DOHH2 (cell line): ENCODE data around the gene DCHS2.

Experiments used
- H3F3A ChIP-seq: fragments of 200-600 bp; sonication (generic), shearing (Covaris generic); 2 replicates; pipeline ENCODE4 v1.6.0; 2016; ENCODE audit warnings: antibody characterized with exemption, mild to moderate bottlenecking; ENCODE audit not compliant: control insufficient read depth, insufficient read depth
- H3K27ac ChIP-seq: fragments of 200-600 bp; sonication (generic); 2 replicates; pipeline ENCODE4 v1.5.1; 2014; ENCODE audit warnings: low read depth, mild to moderate bottlenecking, low read length, moderate library complexity
- H3K27me3 ChIP-seq: fragments of 200-600 bp; sonication (generic); 2 replicates; pipeline ENCODE4 v1.6.1; 2014; ENCODE audit warnings: mild to moderate bottlenecking, low read length, mixed read lengths; ENCODE audit not compliant: control insufficient read depth
- H3K36me3 ChIP-seq: fragments of 200-600 bp; sonication (generic); 2 replicates; pipeline ENCODE4 v1.6.1; 2014; ENCODE audit warnings: mild to moderate bottlenecking, low read length, moderate library complexity, mixed read lengths; ENCODE audit not compliant: control insufficient read depth
- H3K4me1 ChIP-seq: fragments of 200-600 bp; sonication (generic); 2 replicates; pipeline ENCODE4 v1.6.1; 2014; ENCODE audit warnings: mild to moderate bottlenecking, low read length, mixed read lengths; ENCODE audit not compliant: control insufficient read depth
- H3K4me2 ChIP-seq: fragments of 200-600 bp; sonication (generic); 2 replicates; pipeline ENCODE4 v1.6.0; 2014; ENCODE audit warnings: mild to moderate bottlenecking, low read length, moderate library complexity
- H3K4me3 ChIP-seq: fragments of 200-600 bp; sonication (generic); 2 replicates; pipeline ENCODE4 v1.5.1; 2014; ENCODE audit warnings: mild to moderate bottlenecking, low read length, mixed read lengths
- H3K79me2 ChIP-seq: fragments of 200-600 bp; sonication (generic); 2 replicates; pipeline ENCODE4 v1.6.1; 2014; ENCODE audit warnings: mild to moderate bottlenecking, low read length, mixed read lengths; ENCODE audit not compliant: control insufficient read depth
- H3K9me2 ChIP-seq: fragments of 200-600 bp; sonication (generic); replicated peaks from 2 replicates; pipeline ENCODE4 v1.6.1; 2014; ENCODE audit warnings: mild to moderate bottlenecking, low read length, mixed read lengths; ENCODE audit not compliant: control insufficient read depth
- H3K9me3 ChIP-seq: fragments of 200-600 bp; sonication (generic); 2 replicates; pipeline ENCODE4 v1.6.1; 2014; ENCODE audit warnings: antibody characterized with exemption, low read length, mixed read lengths; ENCODE audit not compliant: control insufficient read depth, insufficient read depth
- H4K20me1 ChIP-seq: fragments of 200-600 bp; sonication (generic); 2 replicates; pipeline ENCODE4 v1.6.0; 2014; ENCODE audit warnings: low read depth, mild to moderate bottlenecking, antibody characterized with exemption, low read length, moderate library complexity; ENCODE audit not compliant: control insufficient read depth, insufficient read depth
- CTCF ChIP-seq: fragments of 200-600 bp; sonication (generic); IDR thresholded peaks from one replicate; pipeline ENCODE4 v1.5.1; 2014; ENCODE audit warnings: antibody characterized with exemption, mild to moderate bottlenecking, low read depth, low read length; ENCODE audit not compliant: poor library complexity, severe bottlenecking
- EZH2phosphoT487 ChIP-seq: fragments of 200-600 bp; sonication (generic); IDR thresholded peaks from 2 replicates; pipeline ENCODE4 v1.6.1; 2017; ENCODE audit warnings: borderline replicate concordance, mild to moderate bottlenecking, antibody characterized with exemption, low read length, moderate library complexity, mixed read lengths

The DCHS2 gene

DNA sequence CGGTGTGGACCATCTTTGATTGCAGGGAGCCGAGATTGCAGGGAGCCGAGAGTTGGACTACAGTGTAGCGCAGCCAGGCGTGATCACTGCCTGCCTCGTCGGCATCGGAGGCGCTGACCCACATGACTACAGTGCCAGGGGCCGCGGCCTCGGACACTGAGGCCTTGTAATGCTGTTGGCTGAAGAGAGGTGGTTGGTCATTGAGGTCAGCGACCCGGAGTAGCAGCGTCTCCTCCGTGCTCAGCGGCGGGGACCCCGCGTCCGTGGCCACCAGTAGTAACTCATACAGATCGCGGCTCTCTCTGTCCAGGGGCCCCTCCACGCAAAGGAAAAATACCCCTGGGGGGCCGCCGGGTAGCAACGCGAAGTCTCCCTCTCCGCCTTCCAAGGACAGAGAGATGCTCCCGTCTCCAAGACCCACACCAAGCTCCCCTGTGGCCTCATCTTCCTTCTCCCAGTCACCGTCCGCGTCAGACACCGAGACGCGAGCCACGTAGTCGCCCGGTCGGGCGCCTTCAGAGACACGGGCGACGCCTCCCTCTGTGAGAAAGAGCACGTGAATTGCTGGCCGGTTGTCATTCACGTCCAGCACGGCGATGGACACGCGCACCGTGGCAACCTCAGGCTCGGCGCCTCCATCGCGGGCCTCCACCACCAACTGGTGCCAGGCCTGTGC lies 1.9 kb downstream of the DCHS2 start:
- TF ChIP-seq EZH2phosphoT487 (no peak), CTCF (no peak)
- no peaks in the 10 kb centered on the region for H3K4me1 ChIP-seq

GRCh38 chr4:154487145-154487544 lies 4.5 kb downstream of the DCHS2 start:
- H3K9me3 ChIP-seq = peaks cover 3% of the 10 kb centered on the region; the same call in 1 of the 2 replicates
- no peaks in the 10 kb centered on the region; the same call in 1 of the 2 replicates for H3K9me2 ChIP-seq
- H3K79me2 ChIP-seq = no peaks in the 10 kb centered on the region
- H3K27ac ChIP-seq = no peak overlapping the region
- no peaks in the 10 kb centered on the region for H3K4me1 ChIP-seq
- TF ChIP-seq CTCF = no peak
- no peak for TF ChIP-seq EZH2phosphoT487
- H3F3A ChIP-seq = no peaks in the 10 kb centered on the region
- H3K27me3 ChIP-seq = peaks cover 3% of the 10 kb centered on the region
- no peak overlapping the region for H3K4me2 ChIP-seq
- H3K4me3 ChIP-seq = no peak overlapping the region
- no peaks in the 10 kb centered on the region for H4K20me1 ChIP-seq
- H3K36me3 ChIP-seq = no peaks in the 10 kb centered on the region

More for the DNA sequence above, 1.9 kb downstream of the DCHS2 start:
- no peaks in the 10 kb centered on the region for H3K36me3 ChIP-seq
- no peak overlapping the region for H3K27ac ChIP-seq
- H3K79me2 ChIP-seq = no peaks in the 10 kb centered on the region
- H3K9me3 ChIP-seq = peaks cover 3% of the 10 kb centered on the region; the same call in 1 of the 2 replicates
- H3F3A ChIP-seq = no peaks in the 10 kb centered on the region
- H3K4me3 ChIP-seq = no peak overlapping the region
- no peaks in the 10 kb centered on the region for H4K20me1 ChIP-seq
- peaks cover 6% of the 10 kb centered on the region for H3K27me3 ChIP-seq
- H3K9me2 ChIP-seq = no peaks in the 10 kb centered on the region; the same call in 1 of the 2 replicates
- no peak overlapping the region for H3K4me2 ChIP-seq

DNA sequence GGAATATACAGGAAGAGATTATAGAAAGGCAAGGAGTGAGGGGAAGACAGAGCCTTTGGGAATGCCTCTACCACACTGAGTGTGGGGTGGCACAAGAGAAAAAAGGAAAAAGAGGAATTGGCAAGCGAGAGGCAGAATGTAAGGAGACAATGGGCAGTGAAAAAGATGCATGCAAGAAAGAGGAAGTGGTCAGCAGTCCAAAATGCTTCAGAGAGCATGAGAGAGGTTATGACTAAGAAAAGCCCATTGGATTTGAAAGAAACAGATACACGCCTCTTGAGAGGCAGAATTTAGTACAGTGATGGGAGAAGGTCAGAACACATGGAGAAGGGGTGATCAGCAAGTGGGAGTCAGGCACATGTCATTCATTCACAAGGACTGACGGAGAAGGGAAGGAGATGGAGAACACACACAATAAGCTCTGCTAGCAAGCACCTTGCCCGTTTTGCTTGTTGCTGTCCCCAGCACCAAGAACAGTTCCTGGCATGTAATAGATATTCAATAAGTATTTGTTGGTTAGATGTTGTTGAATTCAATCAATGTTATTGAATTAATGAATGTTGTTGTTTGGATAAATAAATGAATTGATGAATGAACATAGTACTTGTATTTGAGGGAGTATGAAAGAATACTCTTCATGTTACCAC lies 6.3 kb downstream of the DCHS2 start:
- TF ChIP-seq EZH2phosphoT487 (no peak), CTCF (no peak)
- no peak overlapping the region for H3K27ac ChIP-seq
- peaks cover 3% of the 10 kb centered on the region; the same call in 1 of the 2 replicates for H3K27me3 ChIP-seq
- no peak overlapping the region for H3K4me2 ChIP-seq
- no peaks in the 10 kb centered on the region for H3K36me3 ChIP-seq
- no peaks in the 10 kb centered on the region for H3K4me1 ChIP-seq
- H3K4me3 ChIP-seq = no peak overlapping the region
- no peaks in the 10 kb centered on the region; the same call in 1 of the 2 replicates for H3K9me2 ChIP-seq
- H3K79me2 ChIP-seq = no peaks in the 10 kb centered on the region
- H3K9me3 ChIP-seq = peaks cover 3% of the 10 kb centered on the region; the same call in 1 of the 2 replicates
- H4K20me1 ChIP-seq = no peaks in the 10 kb centered on the region
- H3F3A ChIP-seq = no peaks in the 10 kb centered on the region
